CD4-positive, CD25-positive, alpha-beta regulatory T cell (primary cell): ENCODE results near the gene EPYC. TPM values are rescaled to one million over a fixed set of nuclear protein-coding genes. Genes with fewer than 3 reads are reported as not detected.

Experiments used
- ATAC-seq, 2 donors: fragments of 150-1000 bp; cut with Tn5 transposase; one replicate each; pipeline ENCODE4 v1.10.0; 2021; ENCODE audit warnings: low read depth in 2 of 2, moderate number of reproducible peaks in 2 of 2, moderate library complexity in 1 of 2
- DNase-seq, 3 donors: peaks; one replicate each; pipeline versions ENCODE4 v3.0.0 to v3.0.0-alpha.2; 2012 to 2022; ENCODE audit warnings: mixed read lengths in 1 of 3
- H3K27ac ChIP-seq: one replicate; pipeline ENCODE4 v1.7.0; 2013; ENCODE audit warnings: mild to moderate bottlenecking, low read length; ENCODE audit not compliant: insufficient read depth, poor library complexity, severe bottlenecking
- H3K27me3 ChIP-seq: one replicate; pipeline ENCODE4 v1.7.0; 2013; ENCODE audit warnings: low read length; ENCODE audit not compliant: control insufficient read depth, insufficient read depth
- H3K36me3 ChIP-seq: one replicate; pipeline ENCODE4 v1.7.0; 2013; ENCODE audit warnings: mild to moderate bottlenecking, low read length, moderate library complexity; ENCODE audit not compliant: control insufficient read depth, insufficient read depth
- H3K4me1 ChIP-seq: 2 replicates; pipeline ENCODE4 v1.7.0; 2013; ENCODE audit warnings: mild to moderate bottlenecking, low read length; ENCODE audit not compliant: insufficient read depth, control insufficient read depth, poor library complexity, severe bottlenecking
- H3K4me3 ChIP-seq: one replicate; pipeline ENCODE4 v1.7.0; 2013; ENCODE audit warnings: low read depth, mild to moderate bottlenecking, low read length, moderate library complexity
- H3K9me3 ChIP-seq, 2 experiments: 1 replicate in 1 of 2; 2 replicates in 1 of 2; pipeline ENCODE4 v1.7.0; 2013; ENCODE audit warnings: low read length in 2 of 2, mild to moderate bottlenecking in 1 of 2, moderate library complexity in 1 of 2; ENCODE audit not compliant: control insufficient read depth in 2 of 2
- H3K27ac Mint-ChIP-seq, 3 donors: one replicate each; pipeline ENCODE4 v1.8.0; 2020 to 2022; ENCODE audit warnings: mild to moderate bottlenecking in 3 of 3, mixed read lengths in 3 of 3, moderate library complexity in 2 of 3
- H3K27me3 Mint-ChIP-seq: one replicate; pipeline ENCODE4 v1.8.0; 2022; ENCODE audit warnings: mild to moderate bottlenecking, mixed read lengths
- H3K36me3 Mint-ChIP-seq: one replicate; pipeline ENCODE4 v1.8.0; 2020; ENCODE audit warnings: mixed read lengths
- H3K4me1 Mint-ChIP-seq, 4 donors: one replicate each; pipeline ENCODE4 v1.8.0; 2020 to 2022; ENCODE audit warnings: mixed read lengths in 4 of 4, mild to moderate bottlenecking in 1 of 4
- H3K4me3 Mint-ChIP-seq, 4 donors: one replicate each; pipeline ENCODE4 v1.8.0; 2020 to 2022; ENCODE audit warnings: mild to moderate bottlenecking in 4 of 4, mixed read lengths in 4 of 4, moderate library complexity in 3 of 4
- H3K9me3 Mint-ChIP-seq, 7 donors: one replicate each; pipeline ENCODE4 v1.8.0; 2020 to 2022; ENCODE audit warnings: mixed read lengths in 7 of 7, mild to moderate bottlenecking in 3 of 7, moderate library complexity in 2 of 7
- polyA plus RNA-seq, 4 donors: library from polyadenylated mRNA; unstranded; fragments of 300-500 nt; fragmentation: Illumina TruSeq; gene quantifications; one replicate each; pipeline ENCODE4 v1.2.3, GENCODE V29; 2021
- total RNA-seq: library from RNA; stranded (reverse); gene quantifications from one replicate; pipeline ENCODE4 v1.2.3, GENCODE V29; 2022

Gene EPYC
- total and polyA plus RNA-seq, 5 donors from 2014 or later, result not detected

GRCh38 chr12:91003737-91004136 is 1.0 kb downstream of the EPYC start:
- DNase-seq (no peak), ATAC-seq (no peak)
- peaks cover 8% of the 10 kb centered on the region for H3K4me1 ChIP-seq
- no peaks in the 10 kb centered on the region for H3K9me3 ChIP-seq
- Mint-ChIP-seq H3K27me3 (no peaks in the 10 kb centered on the region), H3K27ac (no peak overlapping the region), H3K9me3 (peaks cover 0 to 1% (median 0%) of the 10 kb centered on the region in 7 donors), H3K4me3 (no peak overlapping the region), H3K36me3 (no peaks in the 10 kb centered on the region), H3K4me1 (peaks cover 13 to 22% (median 13%) of the 10 kb centered on the region in 4 donors)
- no peak overlapping the region for H3K4me3 ChIP-seq
- no peaks in the 10 kb centered on the region for H3K27me3 ChIP-seq
- no peak overlapping the region for H3K27ac ChIP-seq
- H3K36me3 ChIP-seq, result no peaks in the 10 kb centered on the region

DNA sequence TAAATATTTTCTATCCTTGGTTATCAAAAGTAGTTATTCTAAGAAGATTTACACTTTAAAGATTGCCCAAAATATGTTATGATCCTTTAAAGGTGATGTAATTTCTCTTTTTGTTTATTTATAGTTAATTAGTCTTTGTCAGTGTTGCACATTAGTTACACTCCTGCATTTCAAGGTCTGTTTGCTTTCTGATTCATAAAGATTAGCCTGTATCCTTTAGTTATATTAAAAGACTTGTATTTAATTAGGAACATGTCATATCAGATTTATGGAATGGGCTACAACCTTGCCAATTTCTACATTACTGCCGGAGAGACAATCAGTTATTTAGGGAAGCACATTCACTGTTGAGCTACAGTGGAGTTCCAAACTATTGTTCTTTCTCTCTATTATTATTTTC is 3.5 kb downstream of the EPYC start:
- Mint-ChIP-seq H3K4me1 (no peaks in the 10 kb centered on the region), H3K9me3 (no peaks in the 10 kb centered on the region), H3K27ac (no peak overlapping the region), H3K4me3 (no peak overlapping the region), H3K27me3 (no peaks in the 10 kb centered on the region), H3K36me3 (no peaks in the 10 kb centered on the region)
- H3K27me3 ChIP-seq, result no peaks in the 10 kb centered on the region
- ATAC-seq (no peak), DNase-seq (no peak)
- no peaks in the 10 kb centered on the region for H3K36me3 ChIP-seq
- no peak overlapping the region for H3K4me3 ChIP-seq
- no peaks in the 10 kb centered on the region for H3K4me1 ChIP-seq
- no peaks in the 10 kb centered on the region for H3K9me3 ChIP-seq
- H3K27ac ChIP-seq, result no peak overlapping the region

GRCh38 chr12:90999966-91000365 is 4.8 kb downstream of the EPYC start:
- Mint-ChIP-seq H3K27me3 (no peaks in the 10 kb centered on the region), H3K27ac (no peak overlapping the region), H3K36me3 (no peaks in the 10 kb centered on the region), H3K9me3 (no peaks in the 10 kb centered on the region), H3K4me1 (no peaks in the 10 kb centered on the region), H3K4me3 (no peak overlapping the region)
- H3K4me1 ChIP-seq, result no peaks in the 10 kb centered on the region
- ATAC-seq (no peak), DNase-seq (no peak)
- H3K27me3 ChIP-seq, result no peaks in the 10 kb centered on the region
- H3K27ac ChIP-seq, result no peak overlapping the region
- H3K4me3 ChIP-seq, result no peak overlapping the region
- H3K9me3 ChIP-seq, result no peaks in the 10 kb centered on the region
- H3K36me3 ChIP-seq, result no peaks in the 10 kb centered on the region

GRCh38 chr12:90999527-90999926 is 5.2 kb downstream of the EPYC start:
- no peaks in the 10 kb centered on the region for H3K27me3 ChIP-seq
- H3K36me3 ChIP-seq, result no peaks in the 10 kb centered on the region
- H3K9me3 ChIP-seq, result no peaks in the 10 kb centered on the region
- no peak for ATAC-seq
- no peaks in the 10 kb centered on the region for H3K9me3 Mint-ChIP-seq
- H3K4me1 ChIP-seq, result no peaks in the 10 kb centered on the region
- H3K36me3 Mint-ChIP-seq, result no peaks in the 10 kb centered on the region
- no peak overlapping the region for H3K4me3 Mint-ChIP-seq
- H3K4me3 ChIP-seq, result no peak overlapping the region
- H3K27ac ChIP-seq, result no peak overlapping the region
- H3K4me1 Mint-ChIP-seq, result no peaks in the 10 kb centered on the region
- H3K27me3 Mint-ChIP-seq, result no peaks in the 10 kb centered on the region
- H3K27ac Mint-ChIP-seq, result no peak overlapping the region
- no peak for DNase-seq

DNA sequence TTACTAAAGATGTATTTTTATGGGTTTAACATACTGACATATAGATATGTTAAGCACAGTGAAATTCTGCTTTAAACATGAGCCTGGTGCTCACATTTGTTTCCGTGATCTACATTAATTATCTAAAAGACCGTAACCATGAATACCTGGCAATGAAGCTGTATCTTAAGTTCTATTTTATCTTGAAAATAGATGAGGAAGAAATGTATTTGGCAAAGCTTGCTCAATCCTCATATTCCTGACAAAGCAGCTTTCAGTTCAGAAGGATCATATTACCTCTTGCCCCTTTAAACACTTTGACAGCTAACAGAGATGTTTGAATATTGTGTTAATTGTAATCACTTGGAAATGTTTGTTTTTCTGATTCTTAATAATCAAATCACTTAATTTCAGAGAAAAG is 9.8 kb downstream of the EPYC start:
- H3K4me3 ChIP-seq, result no peak overlapping the region
- H3K36me3 Mint-ChIP-seq, result no peaks in the 10 kb centered on the region
- no peak for DNase-seq
- H3K9me3 ChIP-seq, result no peaks in the 10 kb centered on the region
- no peaks in the 10 kb centered on the region for H3K9me3 Mint-ChIP-seq
- no peaks in the 10 kb centered on the region for H3K27me3 ChIP-seq
- H3K4me1 ChIP-seq, result no peaks in the 10 kb centered on the region
- H3K27ac Mint-ChIP-seq, result no peak overlapping the region
- no peaks in the 10 kb centered on the region for H3K36me3 ChIP-seq
- no peak overlapping the region for H3K27ac ChIP-seq
- H3K27me3 Mint-ChIP-seq, result peaks cover 7% of the 10 kb centered on the region
- no peaks in the 10 kb centered on the region for H3K4me1 Mint-ChIP-seq
- no peak for ATAC-seq
- no peak overlapping the region for H3K4me3 Mint-ChIP-seq

DNA sequence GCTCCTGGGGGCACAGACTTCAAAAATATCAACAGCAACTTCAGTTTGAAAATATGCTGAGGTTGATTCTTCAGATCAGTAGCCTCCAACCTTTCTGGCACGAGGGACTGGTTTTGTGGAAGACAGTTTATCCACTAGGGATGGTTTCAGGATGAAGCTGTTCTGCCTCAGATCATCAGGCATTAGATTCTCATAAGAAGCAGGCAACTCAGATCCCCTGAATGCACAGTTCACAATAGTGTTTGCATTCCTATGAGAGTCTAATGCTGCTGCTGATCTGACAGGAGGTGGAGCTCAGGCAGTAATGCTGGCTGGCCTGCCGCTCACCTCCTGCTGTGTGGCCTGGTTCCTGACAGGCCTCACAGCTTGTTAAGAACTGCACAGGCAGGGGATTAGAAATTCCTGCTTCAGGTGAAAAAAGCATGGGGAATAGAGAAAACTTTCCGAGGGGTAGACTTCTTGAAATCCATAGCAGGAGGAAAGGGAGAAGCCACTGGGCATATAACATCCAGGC is 12.8 kb downstream of the EPYC start:
- Mint-ChIP-seq H3K4me3 (no peak overlapping the region), H3K9me3 (peaks cover 0 to 3% (median 0%) of the 10 kb centered on the region in 7 donors), H3K27me3 (peaks cover 7% of the 10 kb centered on the region), H3K27ac (no peak overlapping the region), H3K4me1 (no peaks in the 10 kb centered on the region), H3K36me3 (no peaks in the 10 kb centered on the region)
- H3K9me3 ChIP-seq, result no peaks in the 10 kb centered on the region
- H3K4me3 ChIP-seq, result no peak overlapping the region
- ATAC-seq (no peak), DNase-seq (no peak)
- H3K27me3 ChIP-seq, result no peaks in the 10 kb centered on the region
- H3K36me3 ChIP-seq, result no peaks in the 10 kb centered on the region
- H3K27ac ChIP-seq, result no peak overlapping the region
- no peaks in the 10 kb centered on the region for H3K4me1 ChIP-seq

DNA sequence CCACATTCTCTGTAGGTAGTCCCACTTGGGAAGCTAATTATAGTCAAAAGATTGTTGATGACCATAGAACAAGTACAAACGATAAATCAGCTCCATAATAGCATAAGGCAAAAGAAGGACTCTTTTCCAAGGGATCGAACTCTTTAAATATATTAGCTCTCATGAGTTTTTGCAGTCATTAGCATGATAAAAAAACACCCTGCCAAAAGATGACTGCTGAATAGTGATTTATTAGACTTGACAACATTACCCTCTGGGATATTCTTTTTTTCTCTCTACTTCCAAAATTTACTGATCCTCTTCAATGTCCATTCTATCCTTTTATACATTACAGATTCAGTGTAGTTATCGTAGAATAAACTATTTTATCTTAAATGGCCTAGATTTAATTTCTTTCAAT is 14.2 kb downstream of the EPYC start:
- H3K4me1 Mint-ChIP-seq, result no peaks in the 10 kb centered on the region
- H3K27ac ChIP-seq, result no peak overlapping the region
- no peaks in the 10 kb centered on the region for H3K36me3 Mint-ChIP-seq
- H3K9me3 ChIP-seq, result no peaks in the 10 kb centered on the region
- no peak overlapping the region for H3K4me3 Mint-ChIP-seq
- ATAC-seq (no peak), DNase-seq (no peak)
- H3K27ac Mint-ChIP-seq, result no peak overlapping the region
- H3K27me3 Mint-ChIP-seq, result peaks cover 7% of the 10 kb centered on the region
- no peaks in the 10 kb centered on the region for H3K36me3 ChIP-seq
- H3K9me3 Mint-ChIP-seq, result peaks cover 0 to 3% (median 0%) of the 10 kb centered on the region in 7 donors
- H3K4me1 ChIP-seq, result no peaks in the 10 kb centered on the region
- H3K27me3 ChIP-seq, result no peaks in the 10 kb centered on the region
- H3K4me3 ChIP-seq, result no peak overlapping the region

DNA sequence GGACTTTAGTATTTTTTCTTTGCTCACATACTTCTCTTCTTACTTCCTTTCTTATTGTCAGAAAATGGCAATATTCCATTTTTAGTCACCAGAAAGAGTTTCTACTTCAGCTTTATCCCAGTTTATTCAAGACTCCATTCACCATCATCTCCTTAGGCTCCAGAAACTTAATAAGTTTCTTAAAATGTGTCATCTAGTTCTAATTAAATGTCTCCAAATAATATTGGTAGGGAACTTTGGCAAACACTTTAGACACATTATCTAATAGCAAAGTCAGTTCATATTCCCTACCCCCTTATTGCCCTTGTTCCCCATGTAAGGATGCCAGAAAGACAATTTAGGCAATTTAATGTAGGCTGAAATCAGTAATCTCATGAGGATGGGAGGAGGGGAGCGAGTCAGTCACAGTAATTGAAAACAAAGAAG is 15.1 kb downstream of the EPYC start:
- no peak overlapping the region for H3K27ac ChIP-seq
- Mint-ChIP-seq H3K9me3 (peaks cover 0 to 3% (median 0%) of the 10 kb centered on the region in 7 donors), H3K27me3 (peaks cover 7% of the 10 kb centered on the region), H3K4me3 (no peak overlapping the region), H3K4me1 (no peaks in the 10 kb centered on the region), H3K36me3 (no peaks in the 10 kb centered on the region), H3K27ac (no peak overlapping the region)
- H3K4me1 ChIP-seq, result no peaks in the 10 kb centered on the region
- no peaks in the 10 kb centered on the region for H3K9me3 ChIP-seq
- no peak for DNase-seq
- H3K4me3 ChIP-seq, result no peak overlapping the region
- no peaks in the 10 kb centered on the region for H3K36me3 ChIP-seq
- no peaks in the 10 kb centered on the region for H3K27me3 ChIP-seq
- ATAC-seq, result no peak
